Pancreas (tissue), 10 donors: Measurements from ENCODE around the gene SVOP. TPM values are rescaled to one million over a fixed set of nuclear protein-coding genes. Genes with fewer than 3 reads are reported as not detected.

ENCODE experiments used
- ATAC-seq, 4 donors: fragments of 200-7000 bp; cut with Tn5 transposase; one replicate each; pipeline versions ENCODE4 v1.8.0 to v1.9.1; 2020; ENCODE audit warnings: mild to moderate bottlenecking in 4 of 4, moderate library complexity in 4 of 4
- DNase-seq, 6 donors: peaks; one replicate each; pipeline ENCODE4 v3.0.0-alpha.2; 2020
- FAIRE-seq: peaks from 2 replicates; lab custom pipeline; 2012; peaks lifted over from hg19 to GRCh38; lab: Jason Lieb, UNC
- H3K27ac ChIP-seq, 4 donors: fragments of 200-600 bp; sonication (generic); 1 replicate in 3 of 4; 2 replicates in 1 of 4; pipeline versions ENCODE4 v1.5.0 to v1.8.0; 2020
- H3K27me3 ChIP-seq, 4 donors: fragments of 200-600 bp; one replicate each; pipeline ENCODE4 v1.8.0; 2021
- H3K36me3 ChIP-seq, 3 donors: fragments of 200-600 bp; sonication (generic) in 1 of 3; one replicate each; pipeline versions ENCODE4 v1.5.0 to v1.8.0; 2020 to 2021
- H3K4me1 ChIP-seq, 3 donors: fragments of 200-600 bp; one replicate each; pipeline ENCODE4 v1.8.0; 2021
- H3K4me3 ChIP-seq, 4 donors: fragments of 200-600 bp; sonication (generic) in 2 of 4; one replicate each; pipeline versions ENCODE4 v1.5.0 to v1.8.0; 2020 to 2021
- H3K9me3 ChIP-seq, 4 donors: fragments of 200-600 bp; one replicate each; pipeline ENCODE4 v1.8.0; 2021
- WGBS, 2 donors: extraction: QIAGEN DNeasy Blood & Tissue Kit; methylation state at CpG; one replicate each; pipeline ENCODE4 v1.1.7; 2013; 5-methylcytosine and 5-hydroxymethylcytosine counted together
- intact Hi-C, 3 donors: fragments of 100-400 bp; cut with DNase I; formaldehyde crosslinking; loops; one replicate each; pipeline versions ENCODE4 v1.11.1 to v1.14.2; 2022
- polyA plus RNA-seq, 2 donors: library from polyadenylated mRNA; stranded (reverse); fragments of 200-250 nt; gene quantifications; one replicate each; pipeline ENCODE4 v1.2.3, GENCODE V29; 2013
- total RNA-seq, 6 donors: library from RNA; stranded (reverse); fragmentation: NEBNext Ultra II Directional in 4 of 6; extraction: Animal tissue kit (Norgen Biotek cat#: 25700) in 4 of 6; gene quantifications; one replicate each; pipeline versions ENCODE4 v1.2.1 to v1.2.4, GENCODE V29; 2021 to 2023
- TF ChIP-seq, protein P1 (sequence below), 4 donors: fragments of 200-600 bp; sonication (generic) in 3 of 4; IDR thresholded peaks; one replicate each; pipeline versions ENCODE4 v1.5.0 to v1.8.0; 2021; ENCODE audit warnings: antibody characterized with exemption in 4 of 4
- donor health status: healthy with polysubstance abuse.
- donor health status: DM: no; HTN: no; CAD: no; lungs with moderate emphysema.
- donor health status: DM: no; HTN: no; CAD: no.
- donor health status: control.
- donor health status: control.
- donor health status: Bipolar disorder and iron deficiency.
- donor health status: DM: yes; HTN: yes; CAD: no.
- donor health status: DM: no; HTN: no; CAD: no.
- donor health status: DM: no; HTN: no; CAD: no.
- donor health status: DM: yes; HTN: yes; CAD: no.

SVOP gene
- total and polyA plus RNA-seq, 8 donors, result 0.13 to 4.3 (median 0.88) TPM

DNA sequence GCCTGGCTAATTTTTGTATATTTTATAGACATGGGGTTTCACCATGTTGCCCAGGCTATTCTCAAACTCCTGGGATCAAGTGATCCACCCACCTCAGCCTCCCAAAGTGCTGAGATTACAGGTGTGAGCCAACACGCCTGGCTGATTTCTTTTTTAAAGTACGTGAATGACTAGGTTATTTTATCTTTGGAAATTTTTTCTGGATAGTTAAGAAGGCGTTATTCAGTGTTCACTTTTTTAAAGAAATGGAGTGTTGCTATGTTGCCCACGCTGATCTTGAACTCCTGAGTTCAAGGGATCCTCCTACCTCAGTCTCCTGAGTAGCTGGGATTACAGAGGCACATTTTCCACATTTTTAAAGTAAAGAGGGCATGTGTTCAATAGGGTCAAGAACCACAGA is 58.6 kb downstream of the SVOP start:
- no peak for ATAC-seq
- H3K9me3 ChIP-seq, result no peaks in the 10 kb centered on the region
- H3K36me3 ChIP-seq, result no peaks in the 10 kb centered on the region
- no peak for DNase-seq
- no peak overlapping the region for H3K27ac ChIP-seq
- WGBS, 2 donors, result 59 to 67% methylated on average over 4 of the region's 4 CpGs
- FAIRE-seq, result no peak
- H3K4me3 ChIP-seq, result no peak overlapping the region
- TF ChIP-seq, protein P1, sequence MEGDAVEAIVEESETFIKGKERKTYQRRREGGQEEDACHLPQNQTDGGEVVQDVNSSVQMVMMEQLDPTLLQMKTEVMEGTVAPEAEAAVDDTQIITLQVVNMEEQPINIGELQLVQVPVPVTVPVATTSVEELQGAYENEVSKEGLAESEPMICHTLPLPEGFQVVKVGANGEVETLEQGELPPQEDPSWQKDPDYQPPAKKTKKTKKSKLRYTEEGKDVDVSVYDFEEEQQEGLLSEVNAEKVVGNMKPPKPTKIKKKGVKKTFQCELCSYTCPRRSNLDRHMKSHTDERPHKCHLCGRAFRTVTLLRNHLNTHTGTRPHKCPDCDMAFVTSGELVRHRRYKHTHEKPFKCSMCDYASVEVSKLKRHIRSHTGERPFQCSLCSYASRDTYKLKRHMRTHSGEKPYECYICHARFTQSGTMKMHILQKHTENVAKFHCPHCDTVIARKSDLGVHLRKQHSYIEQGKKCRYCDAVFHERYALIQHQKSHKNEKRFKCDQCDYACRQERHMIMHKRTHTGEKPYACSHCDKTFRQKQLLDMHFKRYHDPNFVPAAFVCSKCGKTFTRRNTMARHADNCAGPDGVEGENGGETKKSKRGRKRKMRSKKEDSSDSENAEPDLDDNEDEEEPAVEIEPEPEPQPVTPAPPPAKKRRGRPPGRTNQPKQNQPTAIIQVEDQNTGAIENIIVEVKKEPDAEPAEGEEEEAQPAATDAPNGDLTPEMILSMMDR (IDR thresholded peaks at IDR 0.05), result no peak
- H3K4me1 ChIP-seq, result no peaks in the 10 kb centered on the region
- intact Hi-C loops, result no loop called here
- no peaks in the 10 kb centered on the region for H3K27me3 ChIP-seq

- Histone ChIP-seq H3K27ac (no peak overlapping the region), H3K9me3 (no peaks in the 10 kb centered on the region), H3K4me1 (no peaks in the 10 kb centered on the region), H3K4me3 (no peak overlapping the region), H3K27me3 (no peaks in the 10 kb centered on the region), H3K36me3 (no peaks in the 10 kb centered on the region)
- 71 to 77% methylated on average over 11 of the region's 11 CpGs for WGBS, 2 donors
- FAIRE-seq, result no peak
- no peak for ATAC-seq
- TF ChIP-seq, protein P1 (IDR thresholded peaks at IDR 0.05), result no peak
- intact Hi-C loops, result no loop called here
- no peak for DNase-seq
Observed at GRCh38 chr12:108959748-108960655, 60.9 kb downstream of the SVOP start.

- H3K9me3 ChIP-seq, result no peaks in the 10 kb centered on the region
- H3K36me3 ChIP-seq, result no peaks in the 10 kb centered on the region
- no peak overlapping the region for H3K27ac ChIP-seq
- H3K4me1 ChIP-seq, result peaks cover 0 to 3% (median 0%) of the 10 kb centered on the region in 3 donors
- H3K4me3 ChIP-seq, result no peak overlapping the region
- ATAC-seq (no peak), DNase-seq (no peak), FAIRE-seq (no peak)
- intact Hi-C loops, result no loop called here
- TF ChIP-seq, protein P1 (IDR thresholded peaks at IDR 0.05), result no peak
- H3K27me3 ChIP-seq, result no peaks in the 10 kb centered on the region
- WGBS, 2 donors, result 31 to 34% methylated on average over 6 of the region's 6 CpGs
Observed at GRCh38 chr12:108955225-108955835, 65.5 kb downstream of the SVOP start.

- Histone ChIP-seq H3K9me3 (no peaks in the 10 kb centered on the region), H3K4me1 (peaks cover 0 to 3% (median 0%) of the 10 kb centered on the region in 3 donors), H3K27me3 (no peaks in the 10 kb centered on the region), H3K27ac (no peak overlapping the region), H3K4me3 (peak overlapping the region in 1 of 4 donors; percentile 20), H3K36me3 (no peaks in the 10 kb centered on the region)
- TF ChIP-seq, protein P1 (IDR thresholded peaks at IDR 0.05), result peak; percentile 79 to 92 (median 89)
- intact Hi-C loops, result no loop called here
- DNase-seq, result peak; percentile 53 to 83 (median 75)
- 8 to 13% methylated on average over 12 of the region's 12 CpGs for WGBS, 2 donors
- FAIRE-seq, result no peak
- peak; percentile 79 to 95 (median 94) for ATAC-seq
Observed at GRCh38 chr12:108950991-108951739, 69.7 kb downstream of the SVOP start.
